IMR-90 (cell line): ENCODE measurements around the gene KIAA0040. TPM values are rescaled to one million over a fixed set of nuclear protein-coding genes. Genes with fewer than 3 reads are reported as not detected.

Experiments used
- ATAC-seq: fragments of 200-7000 bp; cut with Tn5 transposase; 2 replicates; pipeline ENCODE4 v1.9.1; 2020; ENCODE audit warnings: low read depth, mild to moderate bottlenecking, moderate library complexity
- BruUV-seq: library from RNA; stranded (reverse); fragments of 400-500 nt; replicated peaks from 2 replicates; lab custom pipeline; 2021; lab: Mats Ljungman, UMichigan
- CTCF ChIA-PET: fragments of 300-600 bp; formaldehyde crosslinking; extraction: SDS; loops from one replicate; lab custom pipeline; 2021; ENCODE audit warnings: antibody characterized with exemption; lab: Yijun Ruan, JAX
- POLR2A ChIA-PET: fragments of 300-600 bp; sonication (Branson Sonifier 250); formaldehyde crosslinking; loops from one replicate; lab custom pipeline; 2022; ENCODE audit warnings: antibody characterized with exemption; ENCODE audit not compliant: unreplicated experiment; lab: Charles Lee
- DNase-seq: peaks from one replicate; pipeline ENCODE4 v3.0.0; 2013
- H2AFZ ChIP-seq: replicated peaks from 2 replicates; pipeline ENCODE3; 2013; ENCODE audit warnings: low read length, mild to moderate bottlenecking; ENCODE audit not compliant: poor library complexity
- H2AK5ac ChIP-seq: 2 replicates; pipeline ENCODE4 v1.6.1; 2013; ENCODE audit warnings: low read depth, low read length, inconsistent platforms
- H2AK9ac ChIP-seq: replicated peaks from 2 replicates; pipeline ENCODE3; 2013; ENCODE audit warnings: mild to moderate bottlenecking, low read depth, low read length, moderate library complexity; ENCODE audit not compliant: poor library complexity
- H2BK120ac ChIP-seq: 2 replicates; pipeline ENCODE4 v1.6.1; 2013; ENCODE audit warnings: low read depth, low read length, inconsistent platforms
- H2BK15ac ChIP-seq: 3 replicates; pipeline ENCODE4 v1.6.1; 2013; ENCODE audit warnings: low read depth, low read length, inconsistent platforms
- H2BK20ac ChIP-seq: 2 replicates; pipeline ENCODE4 v1.6.1; 2013; ENCODE audit warnings: low read depth, mild to moderate bottlenecking, inconsistent platforms, low read length, moderate library complexity
- H2BK5ac ChIP-seq: 2 replicates; pipeline ENCODE4 v1.6.1; 2013; ENCODE audit warnings: mild to moderate bottlenecking, low read depth, low read length, inconsistent platforms; ENCODE audit not compliant: poor library complexity, severe bottlenecking
- H3K14ac ChIP-seq: replicated peaks from 2 replicates; pipeline ENCODE4 v1.6.1; 2013; ENCODE audit warnings: low read depth, low read length, inconsistent platforms
- H3K18ac ChIP-seq: 2 replicates; pipeline ENCODE4 v1.6.1; 2013; ENCODE audit warnings: low read depth, low read length, control low read depth
- H3K23ac ChIP-seq: 2 replicates; pipeline ENCODE4 v1.6.1; 2013; ENCODE audit warnings: low read depth, low read length, inconsistent platforms
- H3K27ac ChIP-seq: 2 replicates; pipeline ENCODE4 v1.5.1; 2013; ENCODE audit warnings: mild to moderate bottlenecking, control low read depth, low read length; ENCODE audit not compliant: insufficient read depth
- H3K27me3 ChIP-seq: 2 replicates; pipeline ENCODE4 v1.6.1; 2013; ENCODE audit warnings: low read length; ENCODE audit not compliant: control insufficient read depth, insufficient read depth
- H3K36me3 ChIP-seq: 2 replicates; pipeline ENCODE4 v1.6.1; 2013; ENCODE audit warnings: low read length, mixed read lengths; ENCODE audit not compliant: control insufficient read depth, insufficient read depth
- H3K4ac ChIP-seq: 2 replicates; pipeline ENCODE4 v1.6.1; 2013; ENCODE audit warnings: low read depth, low read length, inconsistent platforms
- H3K4me1 ChIP-seq: 2 replicates; pipeline ENCODE4 v1.6.1; 2013; ENCODE audit warnings: low read length, mixed read lengths; ENCODE audit not compliant: control insufficient read depth, insufficient read depth
- H3K4me2 ChIP-seq: 2 replicates; pipeline ENCODE4 v1.6.1; 2013; ENCODE audit warnings: low read depth, mild to moderate bottlenecking, control low read depth, low read length, moderate library complexity
- H3K4me3 ChIP-seq: 2 replicates; pipeline ENCODE4 v1.5.1; 2013; ENCODE audit warnings: low read depth, mild to moderate bottlenecking, control low read depth, low read length, moderate library complexity; ENCODE audit not compliant: insufficient read depth
- H3K56ac ChIP-seq: 2 replicates; pipeline ENCODE4 v1.6.1; 2013; ENCODE audit warnings: low read length, inconsistent platforms; ENCODE audit not compliant: insufficient read depth; ENCODE audit errors: extremely low read depth
- H3K79me1 ChIP-seq, 2 experiments: 2 replicates each; pipeline ENCODE4 v1.6.1; 2013; ENCODE audit warnings: low read length in 2 of 2, inconsistent platforms in 1 of 2, low read depth in 1 of 2
- H3K9ac ChIP-seq: 2 replicates; pipeline ENCODE4 v1.6.1; 2013; ENCODE audit warnings: low read depth, low read length, control low read depth
- H3K9me1 ChIP-seq: 2 replicates; pipeline ENCODE4 v1.6.1; 2013; ENCODE audit warnings: low read length, inconsistent platforms; ENCODE audit not compliant: insufficient read depth
- H3K9me3 ChIP-seq: 2 replicates; pipeline ENCODE4 v1.6.1; 2013; ENCODE audit warnings: low read length; ENCODE audit not compliant: control insufficient read depth, insufficient read depth
- H4K20me1 ChIP-seq: 2 replicates; pipeline ENCODE4 v1.6.1; 2013; ENCODE audit warnings: low read length, inconsistent platforms; ENCODE audit not compliant: insufficient read depth
- H4K5ac ChIP-seq: 2 replicates; pipeline ENCODE4 v1.6.1; 2013; ENCODE audit warnings: mild to moderate bottlenecking, low read depth, low read length, control low read depth
- H4K8ac ChIP-seq, 2 experiments: 2 replicates each; pipeline ENCODE4 v1.6.1; 2013; ENCODE audit warnings: low read depth in 2 of 2, low read length in 2 of 2, control low read depth in 1 of 2, inconsistent platforms in 1 of 2
- H4K91ac ChIP-seq: 2 replicates; pipeline ENCODE4 v1.6.1; 2013; ENCODE audit warnings: low read depth, low read length, inconsistent platforms; ENCODE audit not compliant: insufficient read depth
- CTCF ChIP-seq: conservative IDR thresholded peaks from 2 replicates; pipeline ENCODE4 v1.5.1; 2012; ENCODE audit warnings: mild to moderate bottlenecking, low read depth, low read length, improper control_type of control experiment
- MAZ ChIP-seq: IDR thresholded peaks from 2 replicates; pipeline ENCODE4 v1.6.1; 2012; ENCODE audit warnings: low read depth, mild to moderate bottlenecking, low read length, improper control_type of control experiment, moderate library complexity, borderline replicate concordance
- NFE2L2 ChIP-seq: fragments of 150-350 bp; IDR thresholded peaks from 2 replicates; pipeline ENCODE4 v1.6.1; 2016; ENCODE audit warnings: low read depth, mild to moderate bottlenecking, low read length
- RAD21 ChIP-seq: IDR thresholded peaks from 2 replicates; pipeline ENCODE4 v1.6.1; 2012; ENCODE audit warnings: low read length, improper control_type of control experiment
- USF2 ChIP-seq: fragments of 150-350 bp; IDR thresholded peaks from 2 replicates; pipeline ENCODE4 v1.6.1; 2017; ENCODE audit warnings: mild to moderate bottlenecking, antibody characterized with exemption, low read length, low read depth
- WGBS, 2 experiments: methylation state at CpG; one replicate each; pipeline versions ENCODE4 v1.1.5 to v1.1.7; 2013; ENCODE audit warnings: missing lambda C conversion rate in 2 of 2; ENCODE audit not compliant: insufficient read length in 1 of 2; ENCODE audit errors: extremely low coverage in 2 of 2; 5-methylcytosine and 5-hydroxymethylcytosine counted together
- dilution Hi-C: fragments of 300-500 bp; cut with HindIII; formaldehyde crosslinking; loops from one replicate; pipeline ENCODE4 v1.14.3; 2018; ENCODE audit warnings: low sequenced_read_pairs; ENCODE audit not compliant: unreplicated experiment
- in situ Hi-C: fragments of 300-500 bp; cut with MboI; formaldehyde crosslinking; loops from 3 replicates; pipeline ENCODE4 v1.14.3; 2019; ENCODE audit warnings: low sequenced_read_pairs, inconsistent platforms, mixed read lengths
- intact Hi-C: fragments of 100-400 bp; cut with micrococcal nuclease; formaldehyde crosslinking; loops from 2 replicates; pipeline ENCODE4 v1.10.0; 2022
- polyA plus RNA-seq, 3 experiments: library from polyadenylated mRNA; depleted of rRNA; stranded (reverse); fragments of >200 nt; gene quantifications; 2 replicates each; pipeline ENCODE4 v1.2.3, GENCODE V29; 2012; ENCODE audit warnings: low replicate concordance in 1 of 3
- total RNA-seq: library from RNA; depleted of rRNA; stranded (reverse); fragments of >200 nt; gene quantifications from 2 replicates; pipeline ENCODE4 v1.2.3, GENCODE V29; 2012

Gene KIAA0040
- total and polyA plus RNA-seq, 2 of the 4 experiments (the other 2 are of a cell fraction) = 0.05 to 0.18 TPM

- no peaks in the 10 kb centered on the region for H3K79me1 ChIP-seq
- H3K56ac ChIP-seq = no peak overlapping the region
- no peaks in the 10 kb centered on the region for H4K20me1 ChIP-seq
- H3K9me3 ChIP-seq = no peaks in the 10 kb centered on the region
- H2AFZ ChIP-seq = no peak overlapping the region
- no peak for ATAC-seq
- no peak overlapping the region for H2BK20ac ChIP-seq
- DNase-seq = no peak
- H2BK120ac ChIP-seq = no peak overlapping the region
- in situ Hi-C loops (no loop called here), intact Hi-C loops (no loop called here), dilution Hi-C loops (no loop called here)
- no peak overlapping the region for H2BK15ac ChIP-seq
- no TSS peak for BruUV-seq
- ChIA-PET CTCF (no interaction called here), POLR2A (no interaction called here)
- no peak overlapping the region for H3K18ac ChIP-seq
- no peak overlapping the region for H3K14ac ChIP-seq
- no peak overlapping the region for H3K9ac ChIP-seq
- no peak overlapping the region for H2AK5ac ChIP-seq
- no peak overlapping the region for H4K91ac ChIP-seq
- H3K4me3 ChIP-seq = no peak overlapping the region
- H3K27me3 ChIP-seq = no peaks in the 10 kb centered on the region
- H3K9me1 ChIP-seq = no peaks in the 10 kb centered on the region
- H2AK9ac ChIP-seq = no peak overlapping the region
- H3K23ac ChIP-seq = no peak overlapping the region
- TF ChIP-seq CTCF (no peak), MAZ (no peak), RAD21 (no peak), NFE2L2 (no peak), USF2 (no peak)
- no peak overlapping the region for H3K4ac ChIP-seq
- H3K4me2 ChIP-seq = no peak overlapping the region
- H3K4me1 ChIP-seq = no peaks in the 10 kb centered on the region
- no peak overlapping the region for H4K5ac ChIP-seq
- no peak overlapping the region for H3K27ac ChIP-seq
- WGBS, 2 experiments = no CpG with 5 or more reads among the region's 6 CpGs
- no peak overlapping the region for H4K8ac ChIP-seq
- no peaks in the 10 kb centered on the region for H3K36me3 ChIP-seq
- no peak overlapping the region for H2BK5ac ChIP-seq
Observed at GRCh38 chr1:175208773-175209492, 16.4 kb upstream of the KIAA0040 start.
